Femur (tissue), 1 donor: ENCODE measurements around the gene RFNG.
A peak's percentile ranks its signal among the peaks of the same experiment; 100 is the strongest.
"Not testable (repeated sequence)": the region's sequence is repeated elsewhere in the genome, so short reads cannot be mapped to it uniquely, and the experiment has no call there.

Experiments used
- DNase-seq: peaks from one replicate; pipeline ENCODE4 v3.0.0-alpha.2; 2017

The RFNG gene

DNA sequence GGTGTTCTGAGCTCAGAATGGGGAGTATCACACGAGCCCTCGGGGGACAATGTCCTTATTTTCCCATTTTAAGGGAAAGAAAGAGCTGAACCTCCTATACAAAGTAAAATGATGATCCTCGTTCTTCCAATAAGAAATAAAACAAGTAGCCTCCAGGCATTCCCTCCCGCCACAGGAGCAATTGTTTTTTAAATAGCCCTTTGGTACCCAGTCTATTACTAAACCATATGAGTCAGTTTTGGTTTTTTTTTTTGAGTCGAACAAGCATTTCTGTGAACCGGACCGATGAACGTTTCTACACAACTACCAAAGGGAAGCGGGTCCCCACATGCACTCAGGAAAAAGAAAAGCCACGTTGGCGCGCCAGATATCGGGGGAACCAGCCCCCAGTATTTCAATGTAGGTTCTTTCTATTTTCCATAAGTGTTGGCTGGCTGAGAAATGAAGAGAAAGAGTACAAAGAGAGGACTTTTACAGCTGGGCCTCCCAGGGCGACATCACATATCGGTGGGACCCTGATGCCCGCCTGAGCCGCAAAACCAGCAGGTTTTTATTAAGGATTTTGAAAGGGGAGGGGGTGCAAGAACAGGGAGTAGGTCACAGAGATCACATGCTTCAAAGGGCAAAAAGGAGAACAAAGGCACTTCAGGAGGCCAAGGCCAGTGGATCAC is 10.3 kb downstream of the RFNG start:
- DNase-seq: no peak

GRCh38 chr17:82039695-82040299 is 11.8 kb downstream of the RFNG start:
- no peak for DNase-seq

DNA sequence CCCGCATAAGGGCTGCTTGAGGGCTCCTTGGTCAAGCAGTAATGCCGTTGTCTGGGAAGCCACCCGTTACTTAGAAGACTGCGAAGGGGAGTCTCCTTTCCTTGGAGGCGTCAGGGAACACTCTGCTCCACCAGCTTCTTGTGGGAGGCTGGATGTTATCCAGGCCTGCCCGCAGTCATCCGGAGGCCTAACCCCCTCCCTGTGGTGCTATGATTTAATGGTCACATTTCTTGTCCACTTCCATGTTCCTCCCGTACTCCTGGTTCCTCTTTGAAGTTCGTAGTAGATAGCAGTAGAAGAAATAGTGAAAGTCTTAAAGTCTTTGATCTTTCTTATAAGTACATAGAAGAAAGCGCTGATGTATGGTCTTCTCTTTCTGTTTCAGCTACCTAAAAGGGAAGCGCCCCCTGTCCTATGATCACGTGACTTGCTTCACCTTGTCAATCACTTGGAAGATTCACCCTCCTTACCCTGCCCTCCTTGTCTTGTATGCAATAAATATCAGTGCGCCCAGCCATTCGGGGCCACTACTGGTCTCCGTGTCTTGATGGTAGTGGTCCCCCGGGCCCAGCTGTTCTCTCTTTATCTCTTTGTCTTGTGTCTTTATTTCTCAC is 12.7 kb downstream of the RFNG start:
- DNase-seq: not testable (repeated sequence)

DNA sequence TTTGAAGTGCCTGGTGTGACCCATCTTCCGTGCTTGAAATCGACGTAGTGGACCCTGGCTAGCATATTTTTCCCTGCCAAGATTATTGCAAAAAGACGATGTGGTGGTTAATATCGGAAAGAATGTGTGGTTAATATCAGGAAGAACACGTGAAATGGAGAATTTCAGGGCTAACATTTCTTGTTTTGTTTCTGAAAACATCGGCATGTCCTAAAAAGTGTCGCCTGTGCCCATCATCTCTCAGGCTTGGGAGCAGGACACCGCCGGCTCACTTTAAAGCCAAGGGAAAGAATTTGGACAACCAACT is 13.8 kb downstream of the RFNG start:
- DNase-seq: no peak

- peak; percentile 97 for DNase-seq
These were observed 14.3 kb downstream of the RFNG start, which contains the start of gene DCXR for GRCh38 chr17:82037092-82037888. DCXR (minus strand) TSS chr17:82037697; CDS start chr17:82037682, 15 bp downstream.

DNA sequence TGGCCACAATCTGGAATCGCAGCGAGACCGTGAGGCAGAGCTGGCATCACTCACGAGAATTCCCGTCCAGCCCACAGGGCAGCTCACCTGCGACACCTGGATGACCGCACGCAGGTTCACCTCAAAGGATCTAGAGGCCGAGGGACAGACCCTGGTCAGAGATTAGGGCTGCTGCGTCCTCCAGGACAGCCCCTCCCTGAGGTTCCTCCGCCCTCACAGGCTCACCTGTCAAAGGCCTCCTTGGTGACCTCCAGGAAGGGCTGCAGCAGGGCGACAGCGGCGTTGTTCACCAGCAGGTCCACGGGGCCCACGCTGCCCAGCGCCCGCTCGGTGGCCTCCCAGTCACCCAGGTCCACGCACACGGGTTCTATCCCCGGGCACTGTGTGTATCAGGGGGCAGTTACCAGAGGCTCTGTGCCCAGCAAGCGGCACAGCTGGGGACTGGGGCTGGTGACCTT is 14.9 kb downstream of the RFNG start:
- DNase-seq: no peak

DNA sequence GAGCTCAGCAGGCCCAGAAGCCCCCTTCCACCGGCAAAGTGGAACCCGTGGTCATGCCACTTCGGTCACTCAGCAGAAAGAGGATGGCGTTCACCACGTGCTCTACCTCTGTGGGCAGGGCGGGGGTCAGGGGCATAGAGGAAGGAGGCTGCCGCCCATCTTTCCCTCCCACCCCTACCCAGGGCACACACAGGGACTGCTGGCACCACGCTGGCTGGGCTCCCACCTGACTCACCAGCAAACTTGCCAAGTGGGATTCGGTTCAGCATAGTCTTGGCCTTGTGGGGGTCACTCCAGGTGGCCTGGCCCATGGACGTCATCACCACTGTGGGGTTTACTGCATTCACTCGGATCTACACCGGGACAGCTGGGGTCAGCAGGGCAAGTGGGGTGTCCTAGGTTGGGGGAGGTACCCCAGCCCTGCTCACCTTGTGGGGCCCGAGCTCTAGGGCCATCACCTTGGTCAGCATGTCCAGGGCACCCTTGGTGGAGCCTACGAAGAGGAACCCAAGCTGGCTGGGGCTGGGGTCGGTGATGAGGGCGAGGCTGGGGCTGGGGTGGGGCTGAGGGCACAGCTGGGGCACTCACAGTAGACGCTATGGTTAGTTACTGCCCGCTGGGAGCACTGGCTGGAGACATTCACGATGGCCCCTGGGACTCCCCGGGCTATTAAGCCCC is 15.5 kb downstream of the RFNG start:
- DNase-seq: no peak

DNA sequence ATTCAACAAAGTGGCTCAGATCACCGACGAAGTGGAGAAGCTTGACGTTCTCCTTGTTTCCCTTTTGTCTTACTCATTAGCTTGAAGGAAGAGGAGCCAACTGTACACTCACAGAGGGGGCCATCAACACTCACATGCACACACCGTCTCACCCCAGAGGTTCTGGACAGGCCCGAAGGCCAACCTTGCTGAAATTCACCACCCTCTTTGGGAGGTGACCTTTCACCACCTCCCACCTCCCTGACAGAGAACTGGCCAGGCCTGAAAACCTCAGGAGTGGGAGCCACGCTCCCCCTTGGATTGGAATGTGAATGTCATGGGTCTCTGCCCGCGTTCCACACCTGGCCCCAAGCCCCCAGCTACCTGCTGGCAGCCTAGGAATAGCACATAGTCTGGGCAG is 16.1 kb downstream of the RFNG start:
- DNase-seq: no peak

GRCh38 chr17:82034371-82035011 is 17.1 kb downstream of the RFNG start:
- DNase-seq: no peak

DNA sequence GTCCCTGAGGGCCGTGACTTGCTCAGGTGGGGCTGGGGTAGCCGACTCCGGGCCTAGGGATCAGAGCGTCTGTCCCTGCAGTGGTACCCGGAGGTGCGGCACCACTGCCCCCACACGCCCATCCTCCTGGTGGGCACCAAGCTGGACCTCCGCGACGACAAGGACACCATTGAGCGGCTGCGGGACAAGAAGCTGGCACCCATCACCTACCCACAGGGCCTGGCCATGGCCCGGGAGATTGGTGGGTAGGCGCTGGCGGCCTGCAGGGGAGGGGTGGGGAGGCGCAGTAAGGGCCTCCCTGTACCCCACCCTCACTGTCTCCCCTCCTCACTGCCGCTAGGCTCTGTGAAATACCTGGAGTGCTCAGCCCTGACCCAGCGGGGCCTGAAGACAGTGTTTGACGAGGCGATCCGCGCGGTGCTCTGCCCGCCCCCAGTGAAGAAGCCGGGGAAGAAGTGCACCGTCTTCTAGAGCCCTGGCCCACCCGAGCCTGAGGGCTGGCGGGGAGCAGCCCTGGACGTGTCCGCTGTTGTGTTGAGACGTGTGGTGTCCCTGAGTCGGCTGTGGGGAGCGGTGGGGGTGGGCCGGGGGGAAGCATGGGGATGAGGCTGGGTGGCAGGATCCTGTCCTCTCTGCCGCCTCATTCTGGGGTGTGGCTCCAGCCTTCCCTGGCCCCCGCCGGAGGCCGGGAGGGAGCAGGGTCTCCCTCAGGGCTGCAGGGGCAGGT is 18.1 kb downstream of the RFNG start:
- no peak for DNase-seq

- DNase-seq: no peak
These were observed 19.6 kb downstream of the RFNG start for GRCh38 chr17:82031885-82032627.

DNA sequence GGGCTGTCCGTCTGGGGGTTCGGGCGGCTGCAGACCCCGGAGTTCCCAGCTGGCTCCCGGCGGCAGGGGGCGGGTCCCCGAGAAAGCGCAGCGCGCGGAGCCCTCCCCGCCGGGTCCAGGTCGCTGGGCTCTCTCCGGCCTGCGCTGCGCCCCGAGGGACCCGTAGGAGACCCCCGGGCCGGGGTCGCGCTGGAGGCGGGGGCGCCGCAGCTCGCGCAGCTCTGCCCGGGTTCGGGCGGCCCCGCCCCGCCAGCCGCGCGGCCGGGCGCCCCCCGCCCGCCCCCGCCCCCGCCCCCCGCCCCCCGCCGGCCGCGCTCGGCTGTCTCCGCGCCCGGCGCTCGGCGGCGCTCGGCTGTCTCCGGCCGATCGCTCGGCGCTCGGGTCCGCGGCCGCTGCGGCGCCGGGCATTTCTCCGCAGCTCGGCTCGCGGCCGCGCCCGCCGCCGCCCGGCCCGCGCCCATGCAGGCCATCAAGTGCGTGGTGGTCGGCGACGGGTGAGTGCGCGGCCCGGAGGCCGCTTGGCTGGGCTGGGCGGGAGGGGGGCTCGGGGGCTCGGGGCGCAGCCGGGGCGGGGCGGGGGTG is 20.2 kb downstream of the RFNG start, which contains the start of gene RAC3:
TSS of gene RAC3 (plus strand) at position 376 of the 582 bp plus-strand sequence. CDS start at position 460, 84 bp downstream.
- no peak for DNase-seq

DNA sequence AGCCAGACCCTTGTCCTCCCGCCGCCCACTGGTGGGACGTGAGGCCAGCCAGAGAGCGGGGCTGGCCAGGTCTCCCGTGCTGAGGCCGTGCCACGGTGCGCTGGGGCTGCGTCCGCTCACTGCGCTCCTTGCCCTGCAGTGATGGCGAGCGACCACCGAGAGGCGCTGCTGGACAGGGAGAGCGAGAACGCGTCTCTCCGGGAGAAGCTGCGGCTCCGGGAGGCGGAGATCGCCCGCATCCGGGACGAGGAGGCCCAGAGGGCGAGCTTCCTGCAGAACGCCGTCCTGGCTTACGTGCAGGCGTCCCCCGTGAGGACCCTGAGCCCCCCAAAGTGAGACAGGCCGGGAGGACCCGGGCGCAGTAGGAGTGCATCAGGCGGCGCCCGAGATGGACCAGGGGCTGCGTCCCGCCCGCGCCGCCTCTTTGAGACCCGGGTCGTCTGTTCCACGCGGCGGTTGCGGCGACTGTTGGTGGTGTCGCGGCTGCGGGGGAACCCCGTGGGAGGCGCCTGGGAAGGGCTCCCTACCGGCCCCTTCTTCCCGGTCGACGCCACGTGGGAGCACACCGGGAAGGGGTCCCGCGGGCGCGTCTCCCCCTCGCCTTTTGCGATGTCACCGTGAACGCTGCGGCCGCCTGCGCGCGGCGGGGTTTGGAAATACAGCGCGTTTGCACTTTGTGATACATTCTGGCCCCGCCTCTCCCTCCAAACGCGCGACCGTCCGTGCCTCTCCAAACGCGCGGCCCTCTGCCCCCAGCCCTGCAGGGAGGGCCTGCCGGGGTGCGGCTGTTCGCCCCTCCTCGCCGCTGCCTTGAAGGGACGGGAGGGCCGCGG is 20.9 kb downstream of the RFNG start:
- peak; percentile 91 for DNase-seq

- DNase-seq: no peak
These were observed 21.6 kb downstream of the RFNG start for GRCh38 chr17:82029990-82030469.

- no peak for DNase-seq
These were observed 22.2 kb downstream of the RFNG start for GRCh38 chr17:82029391-82029790.

- DNase-seq: no peak
These were observed 22.6 kb downstream of the RFNG start for GRCh38 chr17:82028966-82029365.

DNA sequence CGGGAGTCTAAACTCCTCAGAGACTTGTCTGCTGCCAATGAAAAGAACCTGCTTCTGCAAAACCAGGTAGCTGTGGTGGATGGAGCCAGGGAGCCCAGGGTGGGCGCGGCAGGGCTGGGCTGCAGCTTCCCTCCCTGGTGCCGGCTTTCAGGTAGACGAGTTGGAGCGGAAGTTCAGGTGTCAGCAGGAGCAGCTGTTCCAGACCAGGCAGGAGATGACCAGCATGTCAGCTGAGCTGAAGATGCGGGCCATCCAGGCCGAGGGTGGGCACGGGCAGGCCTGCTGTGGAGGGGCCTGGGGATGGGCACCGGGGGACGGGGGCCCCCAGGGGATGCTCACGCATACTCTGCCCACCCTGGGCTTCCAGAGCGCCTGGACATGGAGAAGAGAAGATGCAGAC is 23.4 kb downstream of the RFNG start:
- no peak for DNase-seq

GRCh38 chr17:82025401-82026107 is 26.1 kb downstream of the RFNG start:
- no peak for DNase-seq

- DNase-seq: no peak
These were observed 26.8 kb downstream of the RFNG start for GRCh38 chr17:82024859-82025258.
